ENCODE data around the gene SLC5A3. TPM values are rescaled to one million over a fixed set of nuclear protein-coding genes. Genes with fewer than 3 reads are reported as not detected.

SLC5A3 gene
- total RNA-seq, 1 experiment from 2014 or later, result 29.4 TPM

GRCh38 chr21:34075760-34076660 lies 2.6 kb downstream of the SLC5A3 start:
- intact Hi-C loops (cut with micrococcal nuclease; ENCODE audit: unreplicated experiment) (loop anchor here (10.0 kb wide), 1 partner anchor 131 kb away; no protein-coding TSS in a partner anchor), in situ Hi-C loops (cut with HindIII; ENCODE audit: low pct_unique_long_range_greater_than_20kb, low sequenced_read_pairs) (no loop called here)
- DNase-seq (ENCODE audit: low read depth, low spot score), result no peak
- no peak for TF ChIP-seq CTCF (IDR thresholded peaks at IDR 0.05)
- no peak for TF ChIP-seq TCF7L2 (IDR thresholded peaks at IDR 0.05; ENCODE audit: low read depth, low read length)
- TF ChIP-seq REST (IDR thresholded peaks at IDR 0.05; ENCODE audit: insufficient read depth in 1 of 2, low read depth in 2 of 2, low read length in 1 of 2), result no peak
- no peak for TF ChIP-seq POLR2AphosphoS5 (IDR thresholded peaks at IDR 0.05; ENCODE audit: low read depth, low read length)
- no peak for TF ChIP-seq SIN3A (IDR thresholded peaks at IDR 0.05; ENCODE audit: borderline replicate concordance, insufficient read depth, low read depth, low read length)
- POLR2A ChIA-PET, result no interaction called here
- peaks cover 9% of the 10 kb centered on the region for H3K36me3 ChIP-seq (ENCODE audit: control insufficient read depth, insufficient read depth, low read length)
- H3K9me3 ChIP-seq (ENCODE audit: control insufficient read depth, insufficient read depth, low read depth, low read length), result no peaks in the 10 kb centered on the region
- CTCF ChIA-PET, result no interaction called here
- peak overlapping the region; percentile 88 for H3K27ac ChIP-seq (ENCODE audit: low read length)
- ATAC-seq, result no peak
- peak overlapping the region; percentile 82 to 91 for H3K4me3 ChIP-seq (ENCODE audit: low read depth in 2 of 2, low read length in 2 of 2)
- no TSS peak for BruUV-seq (replicated peaks)
- H3K4me1 ChIP-seq (ENCODE audit: control insufficient read depth, insufficient read depth, low read length), result peaks cover 50% of the 10 kb centered on the region
- H3K27me3 ChIP-seq (ENCODE audit: control insufficient read depth, insufficient read depth, low read length), result no peaks in the 10 kb centered on the region

GRCh38 chr21:34076835-34077234 lies 3.5 kb downstream of the SLC5A3 start:
- ChIA-PET CTCF (no interaction called here), POLR2A (interaction anchor here (0.7 kb wide), 1 partner anchor 129 kb away, joined by 4 read pairs; no protein-coding TSS in a partner anchor)
- no peaks in the 10 kb centered on the region for H3K9me3 ChIP-seq (ENCODE audit: control insufficient read depth, insufficient read depth, low read depth, low read length)
- no TSS peak for BruUV-seq (replicated peaks)
- intact Hi-C loops (cut with micrococcal nuclease; ENCODE audit: unreplicated experiment) (loop anchor here (10.0 kb wide), 1 partner anchor 132 kb away; no protein-coding TSS in a partner anchor), in situ Hi-C loops (cut with HindIII; ENCODE audit: low pct_unique_long_range_greater_than_20kb, low sequenced_read_pairs) (no loop called here)
- peaks cover 52% of the 10 kb centered on the region for H3K4me1 ChIP-seq (ENCODE audit: control insufficient read depth, insufficient read depth, low read length)
- H3K27me3 ChIP-seq (ENCODE audit: control insufficient read depth, insufficient read depth, low read length), result no peaks in the 10 kb centered on the region
- peaks cover 10% of the 10 kb centered on the region for H3K36me3 ChIP-seq (ENCODE audit: control insufficient read depth, insufficient read depth, low read length)
- ATAC-seq, result no peak
- peak overlapping the region; percentile 41 to 82; a peak in 3 of 4 replicates for H3K4me3 ChIP-seq (ENCODE audit: low read depth in 2 of 2, low read length in 2 of 2)
- H3K27ac ChIP-seq (ENCODE audit: low read length), result peak overlapping the region; percentile 69
- no peak for DNase-seq (ENCODE audit: low read depth, low spot score)
- no peak for TF ChIP-seq SIN3A (IDR thresholded peaks at IDR 0.05; ENCODE audit: borderline replicate concordance, insufficient read depth, low read depth, low read length)
- no peak for TF ChIP-seq CTCF (IDR thresholded peaks at IDR 0.05)
- no peak for TF ChIP-seq TCF7L2 (IDR thresholded peaks at IDR 0.05; ENCODE audit: low read depth, low read length)
- no peak for TF ChIP-seq POLR2AphosphoS5 (IDR thresholded peaks at IDR 0.05; ENCODE audit: low read depth, low read length)
